Muscle of back (tissue), 11 donors: Measurements from ENCODE around the gene YPEL1. TPM values are rescaled to one million over a fixed set of nuclear protein-coding genes. Genes with fewer than 3 reads are reported as not detected.
A peak's percentile ranks its signal among the peaks of the same experiment; 100 is the strongest.
"Not testable (repeated sequence)": the region's sequence is repeated elsewhere in the genome, so short reads cannot be mapped to it uniquely, and the experiment has no call there.

Source experiments
- DNase-seq, 3 donors: peaks; one replicate each; pipeline versions ENCODE4 v3.0.0 to v3.0.0-alpha.2; 2013
- polyA plus RNA-seq, 10 donors: library from polyadenylated mRNA; unstranded; fragments of 120-200 nt; gene quantifications; one replicate each; pipeline ENCODE4 v1.2.1, GENCODE V29; 2013; ENCODE audit not compliant: insufficient read length in 10 of 10

YPEL1 gene
- polyA plus RNA-seq, 10 donors = 10.0 to 21.6 (median 14.9) TPM

GRCh38 chr22:21686193-21686608 lies 49.4 kb downstream of the YPEL1 start:
- no peak for DNase-seq

GRCh38 chr22:21685164-21685513 lies 50.5 kb downstream of the YPEL1 start:
- DNase-seq = no peak

- DNase-seq = no peak
Observed at GRCh38 chr22:21684492-21685163, 51.0 kb downstream of the YPEL1 start.

DNA sequence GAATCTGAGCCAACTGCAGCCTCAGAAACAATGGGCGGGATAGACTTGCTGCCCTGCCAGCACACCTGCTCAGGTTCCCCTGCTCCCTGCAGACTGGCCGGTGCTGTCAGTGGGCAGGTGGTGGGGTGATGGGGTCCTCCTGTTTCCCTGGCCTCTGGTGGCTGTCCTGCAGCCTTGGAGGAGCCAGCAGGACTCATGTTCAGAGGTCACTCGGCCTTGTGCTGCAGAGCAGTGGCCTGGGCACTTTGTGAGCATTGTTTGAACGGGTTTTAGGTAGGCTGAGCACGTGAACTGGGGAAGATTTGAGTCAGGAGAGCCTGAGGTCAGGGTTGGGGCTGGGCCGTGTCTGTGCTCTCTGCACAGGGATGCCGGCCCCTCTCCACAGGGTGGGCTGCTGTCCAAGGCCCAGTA lies 52.2 kb downstream of the YPEL1 start:
- no peak for DNase-seq

GRCh38 chr22:21682385-21683175 lies 53.0 kb downstream of the YPEL1 start:
- no peak for DNase-seq

DNA sequence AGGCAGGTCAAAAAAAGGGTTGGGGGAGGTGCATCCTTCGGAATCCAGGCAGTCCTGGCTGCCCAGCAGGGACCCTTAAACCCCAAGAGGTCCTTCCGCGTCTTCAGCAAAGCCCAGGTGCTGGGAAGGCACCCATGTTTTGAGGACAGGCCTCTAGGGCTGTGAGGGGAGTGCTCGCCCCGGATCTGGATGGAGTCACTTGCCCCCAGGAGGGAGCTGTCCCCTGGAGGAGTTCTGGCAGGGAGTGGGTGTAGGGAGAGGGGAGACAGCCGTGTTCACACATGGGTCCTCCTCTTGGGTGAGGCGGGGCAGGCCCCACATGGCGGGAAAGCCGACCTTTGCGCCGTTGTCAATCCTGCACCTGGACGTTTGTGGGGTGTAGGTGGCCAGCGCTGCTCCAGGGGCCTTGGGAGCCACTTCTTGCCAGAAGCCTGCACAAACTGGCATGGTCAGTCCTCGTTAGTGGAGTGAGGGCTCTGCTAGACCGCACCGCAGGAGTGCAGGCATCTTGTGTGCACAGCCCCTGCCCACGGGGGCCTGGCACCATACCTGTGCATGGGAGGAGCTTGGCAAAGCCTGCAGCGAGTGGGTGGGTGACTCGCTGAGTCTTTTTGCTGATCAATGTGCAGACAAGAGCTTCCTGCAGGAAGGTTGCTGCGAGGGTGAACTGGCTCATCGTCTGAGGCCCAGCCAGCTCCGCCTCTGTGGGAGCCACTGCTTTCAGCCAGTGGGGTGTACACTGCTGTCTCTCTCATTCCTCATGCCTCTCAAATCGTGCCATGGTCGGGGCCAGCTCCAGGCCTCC lies 53.8 kb downstream of the YPEL1 start:
- no peak for DNase-seq

DNA sequence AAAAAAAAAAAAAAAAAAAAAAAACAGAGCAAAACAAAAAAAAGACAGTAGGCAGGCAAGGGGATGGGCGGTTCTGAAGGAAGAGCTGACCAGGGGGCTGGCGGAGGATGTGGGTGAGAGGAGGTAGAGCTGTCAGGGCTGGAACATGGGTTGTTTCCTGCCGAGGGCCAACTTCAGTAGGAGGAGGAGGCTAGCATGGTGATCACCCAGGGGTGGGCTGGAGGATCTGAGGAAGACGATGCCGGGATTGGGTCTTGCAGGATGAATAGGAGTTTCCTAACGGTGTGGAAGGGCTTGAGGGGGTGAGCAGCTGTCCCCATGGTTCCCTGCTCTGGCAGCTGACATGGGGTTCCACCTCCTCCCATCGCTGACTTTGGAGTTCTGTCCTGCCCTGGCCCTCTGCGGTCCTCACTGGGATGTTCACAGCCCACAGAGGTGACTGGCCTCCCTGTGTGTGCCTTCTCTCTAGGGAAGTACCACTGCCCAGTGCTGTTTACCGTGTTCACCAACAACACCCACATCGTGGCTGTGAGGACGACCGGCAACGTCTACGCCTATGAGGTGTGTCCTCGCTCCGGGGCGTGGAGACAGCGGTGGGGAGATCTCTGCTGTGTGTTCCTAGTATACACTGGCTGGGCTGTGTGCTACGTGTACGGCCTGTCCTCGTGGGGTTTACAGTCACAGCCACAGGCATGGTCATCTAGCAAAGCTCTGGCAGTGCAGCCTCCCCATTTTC lies 54.6 kb downstream of the YPEL1 start:
- no peak for DNase-seq

DNA sequence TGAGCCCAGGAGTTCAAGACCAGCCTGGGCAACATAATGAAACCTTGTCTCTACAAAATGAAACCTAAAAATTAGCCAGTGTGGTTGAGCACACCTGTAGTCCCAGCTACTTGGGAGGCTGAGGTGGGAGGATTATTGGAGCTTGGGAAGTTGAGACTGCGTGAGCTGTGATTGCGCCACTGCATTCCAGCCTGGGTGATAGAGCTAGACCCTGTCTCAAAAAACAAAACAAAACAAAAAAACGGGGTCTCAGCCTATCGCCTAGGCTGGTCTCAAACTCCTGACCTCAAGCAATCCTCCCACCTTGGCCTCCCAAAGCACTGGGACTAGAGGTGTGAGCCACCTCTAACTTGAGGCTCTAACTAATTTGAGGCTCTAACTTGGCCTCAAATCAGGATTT lies 56.2 kb downstream of the YPEL1 start:
- DNase-seq = no peak

- DNase-seq = not testable (repeated sequence)
Observed at GRCh38 chr22:21678842-21679241, 56.8 kb downstream of the YPEL1 start.

DNA sequence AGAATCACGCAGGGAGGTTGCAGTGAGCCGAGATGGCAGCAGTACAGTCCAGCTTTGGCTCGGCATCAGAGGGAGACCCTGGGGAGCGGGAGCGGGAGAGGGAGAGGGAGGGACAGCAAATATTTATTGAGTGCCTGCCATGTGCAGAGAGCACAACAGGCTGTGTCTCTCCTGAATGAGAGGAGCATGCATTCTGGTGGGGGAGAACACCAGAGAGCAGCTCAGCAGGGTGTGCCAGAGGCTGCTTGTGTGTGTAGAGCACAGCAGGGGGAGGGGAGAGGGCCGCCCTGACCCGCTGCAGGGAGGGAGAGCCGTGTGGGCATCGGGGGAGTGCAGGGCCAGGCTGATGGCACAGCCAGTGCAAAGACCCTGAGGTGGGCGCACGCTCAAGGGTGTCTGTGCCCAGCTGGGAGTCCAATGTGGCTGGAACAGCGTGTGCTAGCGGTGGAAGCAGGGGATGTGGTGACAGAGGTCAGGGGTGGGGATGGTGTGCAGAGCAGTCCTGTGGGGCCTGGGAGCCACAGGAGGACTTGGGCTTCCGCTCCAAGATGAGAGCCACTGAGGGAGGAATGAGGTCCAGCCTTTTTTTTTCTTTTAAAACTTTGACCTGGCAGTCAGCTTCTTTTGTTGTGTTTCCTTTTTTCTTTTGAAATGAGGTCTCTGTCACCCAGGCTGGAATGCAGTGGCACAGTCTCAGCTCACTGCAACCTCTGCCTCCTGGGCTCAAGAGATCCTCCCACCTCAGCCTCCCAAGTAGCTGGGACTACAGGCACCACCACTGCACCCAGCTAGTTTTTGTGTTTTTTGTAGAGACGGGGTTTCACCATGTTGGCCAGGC lies 57.8 kb downstream of the YPEL1 start:
- DNase-seq = peak in 1 of 3 donors; percentile 32

GRCh38 chr22:21674638-21675245 lies 60.9 kb downstream of the YPEL1 start:
- no peak for DNase-seq

DNA sequence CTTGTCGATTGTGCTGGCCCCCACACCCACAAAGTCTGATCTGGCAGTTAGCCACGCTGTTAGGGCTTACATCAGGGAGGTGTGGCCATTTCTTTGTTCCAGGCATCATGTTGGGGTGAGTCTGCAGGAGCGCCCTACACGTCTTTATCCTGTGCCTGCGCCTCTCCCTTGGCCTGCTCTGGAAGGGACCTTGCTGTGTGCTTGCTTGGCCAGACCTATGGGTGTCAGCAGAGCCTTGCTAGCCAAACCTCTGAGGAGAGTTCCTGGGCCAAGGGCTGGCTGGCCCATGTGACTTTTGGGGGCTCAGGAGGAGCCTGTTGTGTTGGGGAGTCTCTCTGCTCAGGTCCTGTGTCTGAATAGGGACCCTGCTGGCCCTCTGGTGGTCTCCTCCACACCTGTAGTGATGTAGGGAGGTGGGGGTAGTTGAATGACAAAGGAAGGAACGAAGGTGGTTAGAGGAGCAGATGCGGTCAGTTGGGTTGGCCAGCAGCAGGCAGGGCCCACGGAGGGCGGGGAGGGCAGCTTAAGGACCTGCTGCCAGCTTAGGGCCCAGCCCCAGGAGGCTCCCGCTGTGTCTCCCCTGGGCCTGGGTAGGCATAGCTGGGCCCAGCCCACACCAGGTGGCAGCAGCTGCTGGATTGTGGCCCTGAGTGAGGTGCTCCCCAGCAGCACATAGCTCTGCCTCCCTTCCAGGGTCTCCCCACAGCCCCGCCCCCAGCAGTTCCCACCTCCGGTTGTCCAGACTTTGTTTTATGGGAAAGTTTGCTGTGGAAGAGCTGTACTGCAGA lies 61.9 kb downstream of the YPEL1 start:
- DNase-seq = no peak

DNA sequence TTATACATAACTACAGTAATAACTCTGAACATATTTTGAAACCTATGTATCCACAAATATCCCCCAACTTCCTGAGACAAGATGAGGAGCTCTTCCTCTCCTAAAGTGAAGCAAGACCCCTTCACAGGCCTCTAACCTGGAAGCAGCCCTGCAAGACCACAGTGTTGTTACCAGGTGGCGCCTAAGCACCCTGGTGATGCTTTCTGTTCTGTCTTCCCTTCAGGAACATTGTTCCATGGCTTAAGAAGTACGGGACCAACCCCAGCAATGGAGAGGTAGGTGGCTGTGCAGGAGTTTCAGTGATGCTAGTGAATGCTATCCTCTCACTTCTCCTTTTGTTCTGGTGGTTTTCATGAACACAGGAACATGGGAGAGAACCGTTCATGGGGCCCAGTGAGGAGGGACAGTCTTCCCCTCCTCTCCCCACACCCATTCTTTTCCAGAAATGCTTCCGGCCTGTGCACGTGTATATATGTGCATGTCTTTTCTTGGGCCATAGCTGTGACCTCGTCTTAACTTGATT lies 63.4 kb downstream of the YPEL1 start:
- DNase-seq = no peak

DNA sequence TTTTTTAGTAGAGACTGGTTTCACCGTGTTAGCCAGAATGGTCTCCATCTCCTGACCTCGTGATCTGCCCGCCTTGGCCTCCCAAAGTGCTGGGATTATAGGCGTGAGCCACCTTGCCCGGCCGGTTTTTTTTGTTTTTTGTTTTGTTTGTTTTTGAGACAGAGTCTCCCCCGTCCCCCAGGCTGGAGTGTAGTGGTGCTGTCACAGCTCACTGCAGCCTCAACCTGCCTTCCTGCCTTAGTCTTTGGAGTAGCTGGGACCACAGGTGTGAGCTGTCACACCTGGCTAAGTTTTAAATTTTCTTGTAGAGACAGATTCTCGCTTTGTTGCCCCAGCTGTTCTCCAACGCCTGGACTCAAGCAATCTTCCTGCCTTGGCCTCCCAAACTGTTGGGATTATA lies 66.6 kb downstream of the YPEL1 start:
- no peak for DNase-seq

- no peak for DNase-seq
Observed at GRCh38 chr22:21666786-21667185, 68.8 kb downstream of the YPEL1 start.

DNA sequence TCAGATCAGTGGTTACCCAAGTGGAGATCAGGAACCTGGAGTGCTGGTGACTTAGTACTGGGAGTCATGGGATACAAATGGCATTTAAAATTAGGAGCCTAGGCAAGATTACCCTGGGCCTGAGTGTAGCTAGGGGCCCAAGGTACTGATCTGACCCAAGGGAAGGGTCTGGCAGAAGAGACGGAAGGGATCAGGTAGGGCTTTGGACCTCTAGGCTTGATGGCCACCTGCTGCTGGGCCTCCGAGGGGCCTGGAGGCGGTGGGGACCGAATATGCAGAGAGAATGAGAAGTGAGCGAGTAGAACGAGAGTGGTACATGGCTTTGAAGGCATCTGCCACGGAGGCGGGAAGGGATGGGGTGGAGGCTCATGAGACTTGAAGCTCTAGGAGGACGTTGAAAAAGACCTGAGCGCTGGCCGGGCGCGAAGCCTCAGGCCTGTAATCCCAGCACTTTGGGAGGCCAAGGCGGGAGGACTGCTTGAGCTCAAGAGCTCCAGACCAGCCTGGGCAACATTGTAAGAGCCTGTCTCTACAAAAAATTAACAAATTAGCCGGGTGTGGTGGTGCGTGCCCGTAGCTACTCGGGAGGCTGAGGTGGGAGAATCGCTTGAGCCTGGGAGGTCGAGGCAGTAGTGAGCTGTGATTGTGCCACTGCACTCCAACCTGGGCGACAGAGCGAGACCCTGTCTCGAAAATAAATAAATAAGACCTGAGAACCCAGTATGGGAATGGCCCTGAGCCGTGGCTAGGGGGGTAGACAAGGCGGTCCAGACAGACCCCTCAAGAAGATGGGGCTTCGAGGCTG lies 70.3 kb downstream of the YPEL1 start:
- no peak for DNase-seq

GRCh38 chr22:21663738-21664137 lies 71.9 kb downstream of the YPEL1 start:
- DNase-seq = no peak

GRCh38 chr22:21661991-21662390 lies 73.6 kb downstream of the YPEL1 start:
- no peak for DNase-seq

- DNase-seq = no peak
Observed at GRCh38 chr22:21660904-21661303, 74.7 kb downstream of the YPEL1 start.
